ENCODE data around the gene DNAH14. TPM values are rescaled to one million over a fixed set of nuclear protein-coding genes. Genes with fewer than 3 reads are reported as not detected.
"Not testable (repeated sequence)": the region's sequence is repeated elsewhere in the genome, so short reads cannot be mapped to it uniquely, and the experiment has no call there.

The DNAH14 gene
- total and polyA plus RNA-seq, 2 of the 13 experiments (the other 11 are each of a cell fraction or from before 2014, with no cell fraction given) = 4.5 to 27.5 TPM

- peak; percentile 99 for TF ChIP-seq RARA (CRISPR knock-in tag; IDR thresholded peaks at IDR 0.05)
- TF ChIP-seq ETV5 (CRISPR knock-in tag; IDR thresholded peaks at IDR 0.05; ENCODE audit: borderline replicate concordance) = peak; percentile 27; the same call in 1 of the 2 replicates
- peak; percentile 86; the same call in 1 of the 2 replicates for TF ChIP-seq TBX3 (IDR thresholded peaks at IDR 0.05; ENCODE audit: borderline replicate concordance)
- peak; percentile 30; the same call in 1 of the 2 replicates for TF ChIP-seq HOXA3 (CRISPR knock-in tag; IDR thresholded peaks at IDR 0.05)
- TF ChIP-seq TCF12 (IDR thresholded peaks at IDR 0.05) = not testable (repeated sequence)
- 0 out of 2 replicates have a peak, but pooled peaks have one; percentile 23 for TF ChIP-seq TCF12 (CRISPR knock-in tag; IDR thresholded peaks at IDR 0.05)
- peak; percentile 61 for TF ChIP-seq KAT8 (CRISPR knock-in tag; IDR thresholded peaks at IDR 0.05)
- TF ChIP-seq ARID5B (CRISPR knock-in tag; IDR thresholded peaks at IDR 0.05) = peak; percentile 95
- TF ChIP-seq REPIN1 (CRISPR knock-in tag; IDR thresholded peaks at IDR 0.05; ENCODE audit: borderline replicate concordance, low read depth) = peak; percentile 72; the same call in 1 of the 2 replicates
- peak; percentile 94 for TF ChIP-seq HHEX (CRISPR knock-in tag; IDR thresholded peaks at IDR 0.05)
- TF ChIP-seq ZBTB25 (CRISPR knock-in tag; IDR thresholded peaks at IDR 0.05) = peak; percentile 48; the same call in 1 of the 2 replicates
- TF ChIP-seq SALL1 (CRISPR knock-in tag; IDR thresholded peaks at IDR 0.05) = peak; percentile 43
- peak; percentile 93 for TF ChIP-seq TBL1XR1 (IDR thresholded peaks at IDR 0.05; ENCODE audit: borderline replicate concordance, low read length, partially characterized antibody)
- peak; percentile 37 for TF ChIP-seq ARID4A (CRISPR knock-in tag; IDR thresholded peaks at IDR 0.05; ENCODE audit: borderline replicate concordance)
- 0 out of 2 replicates have a peak, but pooled peaks have one; percentile 68 for TF ChIP-seq ZSCAN9 (CRISPR knock-in tag; IDR thresholded peaks at IDR 0.05; ENCODE audit: borderline replicate concordance)
- TF ChIP-seq HNF4G (IDR thresholded peaks at IDR 0.05; ENCODE audit: borderline replicate concordance, low read depth, low read length) = peak; percentile 38; the same call in 1 of the 2 replicates
- TF ChIP-seq HNF4G (CRISPR knock-in tag; IDR thresholded peaks at IDR 0.05; ENCODE audit: borderline replicate concordance, low read depth) = 0 out of 2 replicates have a peak, but pooled peaks have one; percentile 8
- TF ChIP-seq GFI1 (CRISPR knock-in tag; IDR thresholded peaks at IDR 0.05; ENCODE audit: borderline replicate concordance) = peak; percentile 68; the same call in 1 of the 2 replicates
- TF ChIP-seq MED1 (CRISPR knock-in tag; IDR thresholded peaks at IDR 0.05) = peak; percentile 62
- peak; percentile 100 for TF ChIP-seq BCL6 (CRISPR knock-in tag; IDR thresholded peaks at IDR 0.05)
- peak; percentile 86 for TF ChIP-seq FOXJ3 (CRISPR knock-in tag; IDR thresholded peaks at IDR 0.05; ENCODE audit: borderline replicate concordance)
Observed at GRCh38 chr1:224981922-224982354, 52.5 kb downstream of the DNAH14 start (continued).
